KMS-11 (cell line): ENCODE data around the gene MSANTD4.

Source experiments
- H2AFZ ChIP-seq: fragments of 200-600 bp; sonication (generic); 2 replicates; pipeline ENCODE4 v1.6.1; 2016; ENCODE audit warnings: antibody characterized with exemption, mixed run types, low read depth
- H3K27ac ChIP-seq: fragments of 200-600 bp; sonication (generic); 2 replicates; pipeline ENCODE4 v1.6.1; 2016; ENCODE audit warnings: mild to moderate bottlenecking, mixed run types
- H3K27me3 ChIP-seq: fragments of 200-600 bp; sonication (generic); 2 replicates; pipeline ENCODE4 v1.6.1; 2017; ENCODE audit warnings: mild to moderate bottlenecking, low read depth, mixed run types, moderate library complexity; ENCODE audit not compliant: insufficient read depth
- H3K36me3 ChIP-seq: fragments of 200-600 bp; sonication (generic); 2 replicates; pipeline ENCODE4 v1.6.1; 2017; ENCODE audit warnings: mild to moderate bottlenecking, mixed run types; ENCODE audit not compliant: insufficient read depth
- H3K4me1 ChIP-seq: fragments of 200-600 bp; sonication (generic); 2 replicates; pipeline ENCODE4 v1.6.1; 2016; ENCODE audit warnings: mild to moderate bottlenecking, low read depth, mixed run types; ENCODE audit not compliant: poor library complexity, severe bottlenecking
- H3K4me2 ChIP-seq: fragments of 200-600 bp; sonication (generic); 2 replicates; pipeline ENCODE4 v1.7.0; 2016; ENCODE audit warnings: mild to moderate bottlenecking, mixed run types
- H3K4me3 ChIP-seq: fragments of 200-600 bp; sonication (generic); IDR thresholded peaks from 2 replicates; pipeline ENCODE4 v1.6.1; 2017; ENCODE audit warnings: low read depth, low read length, mixed read lengths; ENCODE audit not compliant: insufficient read depth
- H3K79me2 ChIP-seq: fragments of 200-600 bp; sonication (generic); 2 replicates; pipeline ENCODE4 v1.6.1; 2016; ENCODE audit warnings: low read depth, mixed run types; ENCODE audit not compliant: insufficient read depth
- H3K9ac ChIP-seq: fragments of 200-600 bp; sonication (generic); 2 replicates; pipeline ENCODE4 v1.6.1; 2016; ENCODE audit warnings: mild to moderate bottlenecking, mixed run types
- H4K20me1 ChIP-seq: fragments of 200-600 bp; sonication (generic); 2 replicates; pipeline ENCODE4 v1.6.1; 2016; ENCODE audit warnings: mild to moderate bottlenecking, mixed run types; ENCODE audit not compliant: insufficient read depth
- CTCF ChIP-seq: fragments of 200-600 bp; sonication (generic); conservative IDR thresholded peaks from 2 replicates; pipeline ENCODE4 v1.6.1; 2017; ENCODE audit warnings: low read depth, mild to moderate bottlenecking, antibody characterized with exemption, low read length, moderate library complexity, mixed read lengths

MSANTD4 gene

GRCh38 chr11:106017093-106017492 is 4.9 kb downstream of the MSANTD4 start:
- Histone ChIP-seq H3K27ac (no peak overlapping the region), H3K4me3 (no peak overlapping the region), H2AFZ (no peak overlapping the region), H3K36me3 (no peaks in the 10 kb centered on the region), H3K9ac (no peak overlapping the region), H3K4me1 (peaks cover 10% of the 10 kb centered on the region), H3K4me2 (no peak overlapping the region), H4K20me1 (no peaks in the 10 kb centered on the region), H3K27me3 (no peaks in the 10 kb centered on the region), H3K79me2 (0 out of 2 replicates have a peak, but pooled peaks cover 9% of the 10 kb centered on the region)
- TF ChIP-seq CTCF = no peak

- H3K27ac ChIP-seq = no peak overlapping the region
- H3K79me2 ChIP-seq = no peaks in the 10 kb centered on the region
Measured at GRCh38 chr11:106015066-106015465, 7.0 kb downstream of the MSANTD4 start.

GRCh38 chr11:106014620-106015019 is 7.4 kb downstream of the MSANTD4 start:
- H3K4me2 ChIP-seq = no peak overlapping the region
- H3K4me1 ChIP-seq = no peaks in the 10 kb centered on the region
- H2AFZ ChIP-seq = no peak overlapping the region
- H3K36me3 ChIP-seq = no peaks in the 10 kb centered on the region
- no peaks in the 10 kb centered on the region for H3K79me2 ChIP-seq
- H3K27me3 ChIP-seq = no peaks in the 10 kb centered on the region
- H3K4me3 ChIP-seq = no peak overlapping the region
- no peak for TF ChIP-seq CTCF
- H3K27ac ChIP-seq = no peak overlapping the region
- H4K20me1 ChIP-seq = no peaks in the 10 kb centered on the region
- no peak overlapping the region for H3K9ac ChIP-seq

More at GRCh38 chr11:106015066-106015465, 7.0 kb downstream of the MSANTD4 start:
- H3K4me2 ChIP-seq = no peak overlapping the region
- no peak overlapping the region for H3K9ac ChIP-seq
- no peaks in the 10 kb centered on the region for H3K36me3 ChIP-seq
- no peak overlapping the region for H3K4me3 ChIP-seq
- no peak overlapping the region for H2AFZ ChIP-seq
- no peaks in the 10 kb centered on the region for H3K27me3 ChIP-seq
- no peaks in the 10 kb centered on the region for H4K20me1 ChIP-seq
- H3K4me1 ChIP-seq = no peaks in the 10 kb centered on the region
- no peak for TF ChIP-seq CTCF

GRCh38 chr11:106014035-106014434 is 8.0 kb downstream of the MSANTD4 start:
- Histone ChIP-seq H3K4me2 (no peak overlapping the region), H3K27ac (no peak overlapping the region), H3K4me1 (no peaks in the 10 kb centered on the region), H3K27me3 (no peaks in the 10 kb centered on the region), H3K79me2 (no peaks in the 10 kb centered on the region), H3K4me3 (no peak overlapping the region), H3K36me3 (no peaks in the 10 kb centered on the region), H2AFZ (no peak overlapping the region), H4K20me1 (no peaks in the 10 kb centered on the region), H3K9ac (no peak overlapping the region)
- TF ChIP-seq CTCF = no peak
